Testis (tissue), 3 donors: ENCODE data around the gene A1BG. TPM values are rescaled to one million over a fixed set of nuclear protein-coding genes. Genes with fewer than 3 reads are reported as not detected.

ENCODE experiments used
- DNase-seq: peaks from one replicate; pipeline ENCODE4 v3.0.0-alpha.2; 2019
- H3K27ac ChIP-seq, 2 donors: fragments of 200-600 bp; sonication (generic); one replicate each; pipeline ENCODE4 v1.5.1; 2019
- H3K27me3 ChIP-seq: fragments of 200-600 bp; sonication (generic); one replicate; pipeline ENCODE4 v1.5.1; 2019
- H3K36me3 ChIP-seq: fragments of 200-600 bp; sonication (generic); one replicate; pipeline ENCODE4 v1.5.1; 2017; ENCODE audit warnings: low read depth; ENCODE audit errors: missing control alignments
- H3K4me1 ChIP-seq: fragments of 200-600 bp; sonication (generic); one replicate; pipeline ENCODE4 v1.5.1; 2019
- H3K4me3 ChIP-seq, 2 donors: fragments of 200-600 bp; sonication (generic); one replicate each; pipeline ENCODE4 v1.5.1; 2017 to 2019
- H3K9me3 ChIP-seq: fragments of 200-600 bp; sonication (generic); one replicate; pipeline ENCODE4 v1.5.1; 2017
- CTCF ChIP-seq, 3 experiments: fragments of 450-650 bp in 2 of 3; fragments of 200-600 bp in 1 of 3; sonication (generic) in 1 of 3; IDR thresholded peaks; one replicate each; pipeline ENCODE4 v1.5.1; 2016 to 2019; ENCODE audit warnings: antibody characterized with exemption in 3 of 3, mild to moderate bottlenecking in 2 of 3, moderate library complexity in 1 of 3
- POLR2A ChIP-seq: fragments of 450-650 bp; IDR thresholded peaks from one replicate; pipeline ENCODE4 v1.6.1; 2017; ENCODE audit warnings: antibody characterized with exemption, mild to moderate bottlenecking, moderate library complexity
- WGBS, 2 donors: methylation state at CpG; one replicate each; pipeline ENCODE4 v1.1.5; 2018; 5-methylcytosine and 5-hydroxymethylcytosine counted together
- intact Hi-C: fragments of 100-400 bp; cut with DNase I; formaldehyde crosslinking; loops from one replicate; pipeline ENCODE4 v1.15.1; 2023; ENCODE audit warnings: low total_unique reads
- polyA plus RNA-seq: library from polyadenylated mRNA; stranded (reverse); fragments of 350-450 nt; fragmentation: Illumina TruSeq; extraction: RNeasy Lipid Tissue Mini Kit (QIAGEN cat#74804); gene quantifications from one replicate; pipeline ENCODE4 v1.2.3, GENCODE V29; 2014; ENCODE audit warnings: low read depth, low replicate concordance; ENCODE audit not compliant: insufficient read depth
- total RNA-seq, 2 donors: library from RNA; depleted of rRNA; stranded (reverse); fragments of >200 nt; gene quantifications; one replicate each; pipeline ENCODE4 v1.2.3, GENCODE V29; 2016

Gene A1BG
- total and polyA plus RNA-seq, 3 donors from 2014 or later, result 3.5 to 13.1 (median 4.5) TPM

GRCh38 chr19:58338825-58339558 lies 14.3 kb downstream of the A1BG start:
- intact Hi-C loops, result no loop called here
- H3K4me3 ChIP-seq, result no peak overlapping the region
- H3K36me3 ChIP-seq, result no peaks in the 10 kb centered on the region
- H3K27ac ChIP-seq, result no peak overlapping the region
- no peak for DNase-seq
- WGBS, 2 donors, result 62 to 80% methylated on average over 9 to 30 of the region's 30 CpGs
- H3K27me3 ChIP-seq, result no peaks in the 10 kb centered on the region
- no peaks in the 10 kb centered on the region for H3K9me3 ChIP-seq
- TF ChIP-seq CTCF (IDR thresholded peaks at IDR 0.05) (no peak), POLR2A (no peak)
- no peaks in the 10 kb centered on the region for H3K4me1 ChIP-seq

- WGBS, 2 donors, result 87 to 98% methylated on average over 6 to 11 of the region's 11 CpGs
- intact Hi-C loops, result no loop called here
- H3K36me3 ChIP-seq, result no peaks in the 10 kb centered on the region
- H3K9me3 ChIP-seq, result no peaks in the 10 kb centered on the region
- no peak for TF ChIP-seq CTCF (IDR thresholded peaks at IDR 0.05)
- no peak for TF ChIP-seq POLR2A
- no peaks in the 10 kb centered on the region for H3K27me3 ChIP-seq
- no peaks in the 10 kb centered on the region for H3K4me1 ChIP-seq
- no peak overlapping the region for H3K4me3 ChIP-seq
- DNase-seq, result no peak
- H3K27ac ChIP-seq, result no peak overlapping the region
Observed at GRCh38 chr19:58338336-58338735, 15.0 kb downstream of the A1BG start.

GRCh38 chr19:58336820-58337219 lies 16.5 kb downstream of the A1BG start:
- Histone ChIP-seq H3K27ac (no peak overlapping the region), H3K4me1 (no peaks in the 10 kb centered on the region), H3K36me3 (no peaks in the 10 kb centered on the region), H3K4me3 (no peak overlapping the region), H3K9me3 (no peaks in the 10 kb centered on the region), H3K27me3 (no peaks in the 10 kb centered on the region)
- intact Hi-C loops, result no loop called here
- no peak for DNase-seq
- WGBS, 2 donors, result 94 to 99% methylated on average over 3 to 4 of the region's 4 CpGs
- no peak for TF ChIP-seq CTCF (IDR thresholded peaks at IDR 0.05)
- TF ChIP-seq POLR2A, result no peak

GRCh38 chr19:58336216-58336615 lies 17.1 kb downstream of the A1BG start:
- no peak for TF ChIP-seq CTCF (IDR thresholded peaks at IDR 0.05)
- TF ChIP-seq POLR2A, result no peak
- Histone ChIP-seq H3K27ac (no peak overlapping the region), H3K27me3 (no peaks in the 10 kb centered on the region), H3K9me3 (no peaks in the 10 kb centered on the region), H3K4me3 (no peak overlapping the region), H3K36me3 (no peaks in the 10 kb centered on the region), H3K4me1 (no peaks in the 10 kb centered on the region)
- 100% methylated on average over 1 of the region's 1 CpG for WGBS, 2 donors
- no peak for DNase-seq
- intact Hi-C loops, result no loop called here

- H3K9me3 ChIP-seq, result no peaks in the 10 kb centered on the region
- WGBS, 2 donors, result 76 to 90% methylated on average over 2 to 3 of the region's 3 CpGs
- no peak for DNase-seq
- no peak overlapping the region for H3K4me3 ChIP-seq
- H3K27me3 ChIP-seq, result no peaks in the 10 kb centered on the region
- no peaks in the 10 kb centered on the region for H3K36me3 ChIP-seq
- no peak for TF ChIP-seq POLR2A
- no peak overlapping the region for H3K27ac ChIP-seq
- no peaks in the 10 kb centered on the region for H3K4me1 ChIP-seq
- intact Hi-C loops, result no loop called here
Observed at GRCh38 chr19:58335630-58336029, 17.7 kb downstream of the A1BG start.
